ENCODE data around the gene KIF6. TPM values are rescaled to one million over a fixed set of nuclear protein-coding genes. Genes with fewer than 3 reads are reported as not detected.
A peak's percentile ranks its signal among the peaks of the same experiment; 100 is the strongest.

Gene KIF6
- total and polyA plus RNA-seq, 2 of the 8 experiments (the other 6 are each of a cell fraction or from before 2014, with no cell fraction given): 0.53 to 0.65 TPM

DNA sequence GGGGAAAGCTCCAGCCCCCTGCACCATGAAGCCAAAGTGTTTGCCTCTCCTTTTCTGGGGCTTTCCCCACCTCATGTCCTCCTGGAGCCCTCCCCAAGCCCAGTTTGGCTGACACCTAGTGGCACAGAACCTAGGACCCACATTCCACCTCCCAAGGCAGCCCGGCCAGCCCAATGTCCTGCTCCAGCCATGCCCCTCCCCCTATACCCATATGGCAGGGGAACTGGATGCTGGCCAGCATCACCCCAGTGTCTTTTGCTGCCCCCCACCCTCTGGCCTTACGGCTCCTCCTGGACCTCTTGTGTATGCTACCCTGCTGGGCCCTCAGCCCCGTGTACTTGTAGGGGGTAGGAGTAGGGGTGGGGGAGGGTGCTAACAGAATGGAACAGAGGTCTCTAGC is 170.1 kb downstream of the KIF6 start:
- Histone ChIP-seq H3K4ac (replicated peaks; ENCODE audit: insufficient read length, low read depth, low read length) (no peak overlapping the region), H2AFZ (ENCODE audit: low read length) (no peak overlapping the region), H3K36me3 (ENCODE audit: control insufficient read depth in 2 of 4, insufficient read depth in 4 of 4, low read length in 3 of 4) (no peaks in the 10 kb centered on the region), H3K18ac (ENCODE audit: extremely low read depth, low read length) (no peak overlapping the region), H2AK5ac (ENCODE audit: low read depth, low read length) (no peak overlapping the region), H2BK15ac (ENCODE audit: low read length) (no peak overlapping the region), H3K23me2 (ENCODE audit: low read depth, low read length) (no peaks in the 10 kb centered on the region), H2BK5ac (ENCODE audit: low read depth, low read length) (no peak overlapping the region), H3K9me3 (ENCODE audit: insufficient read depth in 2 of 2, low read depth in 1 of 2, low read length in 1 of 2) (no peaks in the 10 kb centered on the region), H4K91ac (replicated peaks; ENCODE audit: insufficient read length, low read length) (no peak overlapping the region), H3K79me2 (ENCODE audit: control insufficient read depth in 1 of 2, insufficient read depth in 2 of 2, low read length in 2 of 2) (no peaks in the 10 kb centered on the region), H4K20me1 (replicated peaks in 1 of 2; ENCODE audit: control insufficient read depth in 1 of 2, insufficient read depth in 2 of 2, low read length in 2 of 2) (no peaks in the 10 kb centered on the region), H3K27me3 (replicated peaks in 1 of 4; ENCODE audit: control insufficient read depth in 3 of 4, extremely low read depth in 1 of 4, insufficient read depth in 3 of 4, low read length in 3 of 4) (no peaks in the 10 kb centered on the region), H3K4me2 (ENCODE audit: insufficient read depth in 1 of 2, low read depth in 2 of 2, low read length in 2 of 2) (no peak overlapping the region), H2BK20ac (ENCODE audit: low read length) (no peak overlapping the region), H3K27ac (ENCODE audit: low read depth, low read length) (no peak overlapping the region), H3K14ac (ENCODE audit: insufficient read length) (no peak overlapping the region), H2BK12ac (ENCODE audit: low read depth, low read length) (peak overlapping the region; percentile 6; the same call in 1 of the 2 replicates), H3K56ac (replicated peaks; ENCODE audit: insufficient read length, low read depth, low read length) (no peak overlapping the region), H4K5ac (ENCODE audit: insufficient read length, low read depth, low read length) (no peak overlapping the region), H3K9ac (replicated peaks in 1 of 4; ENCODE audit: extremely low read depth in 1 of 4, low read depth in 3 of 4, low read length in 3 of 4) (no peak overlapping the region), H3K4me1 (replicated peaks in 1 of 4; ENCODE audit: control insufficient read depth in 3 of 4, insufficient read depth in 4 of 4, low read length in 3 of 4) (peaks cover 2 to 11% (median 5%) of the 10 kb centered on the region in 4 experiments; a peak in 6 of 7 replicates), H3K4me3 (ENCODE audit: extremely low read depth in 1 of 4, insufficient read depth in 2 of 4, low read depth in 3 of 4, low read length in 4 of 4) (no peak overlapping the region), H4K8ac (ENCODE audit: extremely low read depth, insufficient read depth, low read length) (no peak overlapping the region; the same call in 1 of the 2 replicates), H3K23ac (ENCODE audit: insufficient read length) (no peak overlapping the region), H3K79me1 (ENCODE audit: low read depth, low read length) (no peaks in the 10 kb centered on the region), H2BK120ac (replicated peaks; ENCODE audit: low read depth, low read length) (no peak overlapping the region)
- FAIRE-seq (no peak), DNase-seq (ENCODE audit: low read depth in 1 of 2, low spot score in 2 of 2) (no peak)
- POLR2A ChIA-PET (ENCODE audit: partially characterized antibody): interaction anchor here (0.6 kb wide), 2 partner anchors 175 to 378 kb away, joined by 3 to 4 read pairs; no protein-coding TSS in a partner anchor
- TF ChIP-seq GTF2F1 (IDR thresholded peaks at IDR 0.05; ENCODE audit: borderline replicate concordance, low read depth, low read length) (no peak), SP1 (IDR thresholded peaks at IDR 0.05; ENCODE audit: low read depth, low read length) (no peak), ZNF274 (IDR thresholded peaks at IDR 0.05; ENCODE audit: borderline replicate concordance, extremely low read depth, low read length) (no peak), CBX8 (IDR thresholded peaks at IDR 0.05; ENCODE audit: borderline replicate concordance, low read depth, low read length) (no peak), TAF7 (optimal IDR thresholded peaks at IDR 0.05; ENCODE audit: borderline replicate concordance, low read depth, low read length) (no peak), TBP (IDR thresholded peaks at IDR 0.05; ENCODE audit: low read depth, low read length) (no peak)
- TF ChIP-seq, protein P1, sequence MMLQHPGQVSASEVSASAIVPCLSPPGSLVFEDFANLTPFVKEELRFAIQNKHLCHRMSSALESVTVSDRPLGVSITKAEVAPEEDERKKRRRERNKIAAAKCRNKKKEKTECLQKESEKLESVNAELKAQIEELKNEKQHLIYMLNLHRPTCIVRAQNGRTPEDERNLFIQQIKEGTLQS (IDR thresholded peaks at IDR 0.05; ENCODE audit: insufficient read depth, low read depth, low read length): no peak
- CTCF ChIA-PET (ENCODE audit: partially characterized antibody): interaction anchor here (0.5 kb wide), 1 partner anchor 1520 kb away, joined by 3 read pairs; no protein-coding TSS in a partner anchor
- 64% methylated on average over 3 of the region's 3 CpGs; no CpG with 5 or more reads in 1 of the 2 experiments for WGBS, 2 experiments (ENCODE audit: extremely low coverage in 1 of 2, insufficient coverage in 1 of 2, insufficient read length in 1 of 2, insufficient replicate concordance in 2 of 2, low coverage in 1 of 2, low lambda C conversion rate in 2 of 2, missing lambda C conversion rate in 1 of 2)

All from H1 (cell line).